DMS53 (cell line): ENCODE measurements around the gene AIM2.

Experiments used
- DNase-seq: peaks from one replicate; lab custom pipeline; 2025; lab: John Stamatoyannopoulos, UW

The AIM2 gene

GRCh38 chr1:159014851-159015250 lies 61.7 kb downstream of the AIM2 start:
- no peak for DNase-seq

GRCh38 chr1:159014003-159014571 lies 62.5 kb downstream of the AIM2 start:
- DNase-seq, result no peak

- DNase-seq, result no peak
Observed at GRCh38 chr1:159012495-159012894, 64.1 kb downstream of the AIM2 start.
